Measurements from ENCODE around the gene STX8.
A peak's percentile ranks its signal among the peaks of the same experiment; 100 is the strongest.

The STX8 gene

DNA sequence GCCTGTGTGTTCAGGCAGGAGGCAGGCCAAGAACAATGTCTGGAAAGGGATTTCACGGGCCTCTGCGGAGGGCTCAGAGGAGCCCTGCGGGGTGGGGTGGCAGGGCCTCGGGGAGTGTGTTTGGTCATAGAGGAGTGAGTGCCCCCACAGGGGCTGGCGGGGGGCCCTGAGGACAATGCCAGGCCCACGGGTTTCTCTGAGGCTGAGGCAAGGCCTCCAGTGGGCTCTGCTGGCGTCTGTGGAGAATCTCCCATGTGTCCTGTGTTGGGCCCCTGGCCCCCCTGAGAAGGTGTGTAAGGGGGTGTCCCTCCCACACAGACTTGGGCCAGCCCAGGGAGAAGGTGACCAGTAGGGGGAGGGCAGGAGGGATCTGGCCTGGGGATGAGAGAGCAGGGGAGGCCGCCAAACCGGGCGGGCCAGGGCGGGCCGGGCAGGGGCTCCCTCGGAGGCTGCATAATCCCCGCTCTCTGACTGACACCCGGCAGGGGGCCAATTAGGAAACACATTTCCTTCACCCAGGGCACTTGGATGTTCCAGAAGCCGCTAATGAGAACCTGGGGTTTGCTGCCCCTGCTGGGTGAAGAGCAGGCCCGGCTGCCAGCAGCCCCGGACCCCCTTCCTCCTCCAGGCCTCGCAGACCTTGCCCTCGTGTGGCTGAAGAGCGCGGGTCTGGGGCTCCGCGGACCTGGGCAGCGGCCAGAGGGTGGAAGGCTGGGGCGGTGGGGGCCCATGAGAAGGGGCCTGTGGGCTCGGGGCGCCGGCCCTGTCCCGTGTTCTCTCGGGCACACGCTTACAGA lies 350.1 kb downstream of the STX8 start:
- Histone ChIP-seq H3K4me1 (ENCODE audit: control insufficient read depth, insufficient read depth, low read length) (peaks cover 18% of the 10 kb centered on the region), H3K9ac (ENCODE audit: low read length) (no peak overlapping the region), H3K9me3 (ENCODE audit: control insufficient read depth, insufficient read depth, low read depth, low read length) (no peaks in the 10 kb centered on the region), H3K27me3 (ENCODE audit: control insufficient read depth, insufficient read depth, low read length) (peaks cover 8% of the 10 kb centered on the region; the same call in 1 of the 2 replicates), H3K27ac (ENCODE audit: low read depth, low read length) (no peak overlapping the region), H3K36me3 (ENCODE audit: control insufficient read depth, insufficient read depth, low read length) (no peaks in the 10 kb centered on the region), H3K4me3 (ENCODE audit: low read depth, low read length) (no peak overlapping the region)

GRCh38 chr17:9224485-9224884 lies 351.1 kb downstream of the STX8 start:
- H3K9me3 ChIP-seq (ENCODE audit: control insufficient read depth, insufficient read depth, low read depth, low read length) = no peaks in the 10 kb centered on the region
- no peaks in the 10 kb centered on the region for H3K36me3 ChIP-seq (ENCODE audit: control insufficient read depth, insufficient read depth, low read length)
- H3K27ac ChIP-seq (ENCODE audit: low read depth, low read length) = no peak overlapping the region
- peaks cover 28% of the 10 kb centered on the region for H3K4me1 ChIP-seq (ENCODE audit: control insufficient read depth, insufficient read depth, low read length)
- peaks cover 5% of the 10 kb centered on the region; the same call in 1 of the 2 replicates for H3K27me3 ChIP-seq (ENCODE audit: control insufficient read depth, insufficient read depth, low read length)
- H3K9ac ChIP-seq (ENCODE audit: low read length) = no peak overlapping the region
- H3K4me3 ChIP-seq (ENCODE audit: low read depth, low read length) = no peak overlapping the region

DNA sequence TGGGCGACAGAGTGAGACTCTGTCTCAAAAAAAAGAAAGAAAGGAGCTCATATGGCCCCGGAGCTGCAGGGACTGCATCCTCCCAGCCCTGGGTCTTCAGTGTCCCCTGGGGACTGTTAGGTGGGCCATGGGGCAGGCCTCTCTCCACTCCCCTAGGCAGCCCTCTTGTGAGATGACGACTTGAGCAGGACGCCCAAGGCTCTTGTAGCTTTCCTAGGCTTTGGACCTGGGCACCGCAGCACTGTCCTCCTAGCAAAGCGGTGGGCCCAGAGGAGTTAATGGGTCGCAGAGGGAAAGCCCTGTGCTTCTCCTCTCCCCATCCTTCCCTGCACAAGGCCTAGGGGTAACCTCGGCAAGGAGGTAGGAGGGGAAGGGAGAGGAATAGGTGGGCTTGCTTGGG lies 352.1 kb downstream of the STX8 start:
- no peak overlapping the region for H3K27ac ChIP-seq (ENCODE audit: low read depth, low read length)
- no peaks in the 10 kb centered on the region for H3K9me3 ChIP-seq (ENCODE audit: control insufficient read depth, insufficient read depth, low read depth, low read length)
- no peak overlapping the region for H3K9ac ChIP-seq (ENCODE audit: low read length)
- H3K27me3 ChIP-seq (ENCODE audit: control insufficient read depth, insufficient read depth, low read length) = peaks cover 4% of the 10 kb centered on the region; the same call in 1 of the 2 replicates
- peaks cover 30% of the 10 kb centered on the region for H3K4me1 ChIP-seq (ENCODE audit: control insufficient read depth, insufficient read depth, low read length)
- no peaks in the 10 kb centered on the region for H3K36me3 ChIP-seq (ENCODE audit: control insufficient read depth, insufficient read depth, low read length)
- H3K4me3 ChIP-seq (ENCODE audit: low read depth, low read length) = no peak overlapping the region

DNA sequence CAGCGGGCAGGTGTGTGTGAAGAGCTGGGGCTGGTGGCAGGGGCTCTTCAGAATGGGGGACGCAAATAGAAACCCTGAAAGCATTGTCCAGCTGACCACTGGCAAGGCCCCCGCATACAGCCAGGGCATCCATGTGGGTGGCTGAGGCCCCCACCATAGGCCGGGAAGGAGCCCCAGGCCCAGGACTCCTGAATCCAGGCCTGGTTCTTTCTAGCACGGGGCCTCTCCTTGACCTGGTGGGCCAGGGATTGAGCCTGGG lies 353.8 kb downstream of the STX8 start:
- Histone ChIP-seq H3K9ac (ENCODE audit: low read length) (no peak overlapping the region), H3K27ac (ENCODE audit: low read depth, low read length) (no peak overlapping the region), H3K9me3 (ENCODE audit: control insufficient read depth, insufficient read depth, low read depth, low read length) (no peaks in the 10 kb centered on the region), H3K4me3 (ENCODE audit: low read depth, low read length) (no peak overlapping the region), H3K4me1 (ENCODE audit: control insufficient read depth, insufficient read depth, low read length) (peaks cover 37% of the 10 kb centered on the region), H3K36me3 (ENCODE audit: control insufficient read depth, insufficient read depth, low read length) (no peaks in the 10 kb centered on the region), H3K27me3 (ENCODE audit: control insufficient read depth, insufficient read depth, low read length) (no peaks in the 10 kb centered on the region; the same call in 1 of the 2 replicates)

DNA sequence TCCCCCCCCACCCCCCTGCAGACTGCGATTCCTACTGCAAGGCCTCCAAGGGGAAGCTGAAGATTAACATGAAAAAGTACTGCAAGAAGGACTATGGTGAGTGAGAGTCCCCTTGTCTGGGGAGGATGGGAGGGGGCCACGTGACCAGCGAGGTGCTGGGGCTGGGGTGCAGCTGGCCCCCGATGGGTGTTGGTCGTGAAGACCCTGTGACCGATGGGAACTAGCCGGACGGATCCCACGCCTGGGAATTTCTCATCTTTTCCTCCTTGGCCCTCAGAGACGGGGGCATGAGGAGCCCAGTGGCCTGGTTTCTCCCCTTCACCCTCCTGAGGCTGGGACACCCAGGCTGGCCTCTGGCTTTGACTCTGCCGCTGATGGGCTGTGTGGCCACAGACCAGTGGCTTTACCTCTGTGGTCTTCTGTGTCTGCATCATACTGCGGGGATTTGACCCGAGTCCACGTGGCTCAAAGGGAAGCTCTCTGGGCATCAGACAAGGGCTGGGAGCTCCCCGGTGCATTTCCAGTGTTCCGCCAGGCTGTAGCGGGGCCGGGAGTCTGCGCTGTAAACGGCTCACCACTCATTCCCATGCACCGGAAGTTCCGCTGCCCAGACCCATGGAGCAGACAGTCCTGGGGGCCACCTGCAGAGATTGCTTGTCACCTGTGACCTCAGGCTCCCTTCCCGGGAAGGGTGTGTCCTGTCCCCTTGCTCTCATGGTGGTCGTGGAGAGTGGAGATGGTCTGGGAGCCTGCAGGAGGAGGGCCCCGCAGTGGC lies 354.3 kb downstream of the STX8 start:
- H3K4me1 ChIP-seq (ENCODE audit: control insufficient read depth, insufficient read depth, low read length) = peaks cover 35% of the 10 kb centered on the region
- H3K4me3 ChIP-seq (ENCODE audit: low read depth, low read length) = no peak overlapping the region
- H3K9ac ChIP-seq (ENCODE audit: low read length) = peak overlapping the region; percentile 17
- H3K36me3 ChIP-seq (ENCODE audit: control insufficient read depth, insufficient read depth, low read length) = no peaks in the 10 kb centered on the region
- H3K9me3 ChIP-seq (ENCODE audit: control insufficient read depth, insufficient read depth, low read depth, low read length) = peaks cover 3% of the 10 kb centered on the region; the same call in 1 of the 2 replicates
- H3K27me3 ChIP-seq (ENCODE audit: control insufficient read depth, insufficient read depth, low read length) = no peaks in the 10 kb centered on the region; the same call in 1 of the 2 replicates
- no peak overlapping the region for H3K27ac ChIP-seq (ENCODE audit: low read depth, low read length)

- no peak overlapping the region for H3K9ac ChIP-seq (ENCODE audit: low read length)
- H3K36me3 ChIP-seq (ENCODE audit: control insufficient read depth, insufficient read depth, low read length) = no peaks in the 10 kb centered on the region
- H3K27me3 ChIP-seq (ENCODE audit: control insufficient read depth, insufficient read depth, low read length) = no peaks in the 10 kb centered on the region; the same call in 1 of the 2 replicates
- H3K4me3 ChIP-seq (ENCODE audit: low read depth, low read length) = no peak overlapping the region
- peaks cover 35% of the 10 kb centered on the region for H3K4me1 ChIP-seq (ENCODE audit: control insufficient read depth, insufficient read depth, low read length)
- peaks cover 9% of the 10 kb centered on the region for H3K9me3 ChIP-seq (ENCODE audit: control insufficient read depth, insufficient read depth, low read depth, low read length)
- no peak overlapping the region for H3K27ac ChIP-seq (ENCODE audit: low read depth, low read length)
Measured at GRCh38 chr17:9220398-9221146, 355.0 kb downstream of the STX8 start.

DNA sequence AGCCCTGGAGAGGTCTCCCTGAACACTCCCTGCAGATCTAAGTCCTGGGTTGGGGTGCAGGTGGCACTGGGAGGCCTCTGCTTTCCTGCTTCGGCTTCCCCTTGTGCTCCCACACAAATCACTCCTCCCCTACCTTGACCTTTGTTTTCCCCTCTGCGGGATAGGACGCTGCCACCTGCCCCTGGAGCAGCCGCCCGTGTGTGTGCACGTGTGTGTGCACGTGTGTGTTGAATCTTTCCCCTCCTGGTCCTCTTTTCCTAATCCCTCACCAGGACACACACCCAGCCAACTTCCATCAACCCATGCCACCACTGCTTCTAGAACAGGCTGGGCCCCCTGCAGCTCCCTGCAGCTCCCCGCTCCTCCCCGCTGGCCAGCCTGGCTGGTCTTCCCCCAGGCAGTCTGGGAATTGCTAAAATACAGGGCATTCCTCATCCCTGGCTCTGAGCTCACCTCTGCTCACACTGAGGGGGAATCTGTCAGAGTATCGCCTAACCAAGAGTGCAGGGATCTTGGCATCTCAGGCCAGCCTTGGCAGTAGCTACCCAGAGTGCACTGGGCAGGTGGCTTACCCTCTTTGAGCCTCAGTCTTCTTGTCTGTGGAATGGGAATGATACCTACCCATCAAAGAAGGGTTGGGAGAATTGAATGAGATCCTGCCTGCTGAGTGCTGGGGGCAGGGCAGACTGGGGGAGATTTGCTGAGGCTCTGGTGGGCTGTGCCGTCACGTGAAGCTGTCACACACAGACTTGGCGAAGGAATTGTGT lies 355.8 kb downstream of the STX8 start:
- no peak overlapping the region for H3K9ac ChIP-seq (ENCODE audit: low read length)
- H3K4me1 ChIP-seq (ENCODE audit: control insufficient read depth, insufficient read depth, low read length) = peaks cover 30% of the 10 kb centered on the region
- H3K9me3 ChIP-seq (ENCODE audit: control insufficient read depth, insufficient read depth, low read depth, low read length) = peaks cover 13% of the 10 kb centered on the region
- H3K27me3 ChIP-seq (ENCODE audit: control insufficient read depth, insufficient read depth, low read length) = no peaks in the 10 kb centered on the region
- no peak overlapping the region for H3K27ac ChIP-seq (ENCODE audit: low read depth, low read length)
- no peak overlapping the region for H3K4me3 ChIP-seq (ENCODE audit: low read depth, low read length)
- no peaks in the 10 kb centered on the region for H3K36me3 ChIP-seq (ENCODE audit: control insufficient read depth, insufficient read depth, low read length)

DNA sequence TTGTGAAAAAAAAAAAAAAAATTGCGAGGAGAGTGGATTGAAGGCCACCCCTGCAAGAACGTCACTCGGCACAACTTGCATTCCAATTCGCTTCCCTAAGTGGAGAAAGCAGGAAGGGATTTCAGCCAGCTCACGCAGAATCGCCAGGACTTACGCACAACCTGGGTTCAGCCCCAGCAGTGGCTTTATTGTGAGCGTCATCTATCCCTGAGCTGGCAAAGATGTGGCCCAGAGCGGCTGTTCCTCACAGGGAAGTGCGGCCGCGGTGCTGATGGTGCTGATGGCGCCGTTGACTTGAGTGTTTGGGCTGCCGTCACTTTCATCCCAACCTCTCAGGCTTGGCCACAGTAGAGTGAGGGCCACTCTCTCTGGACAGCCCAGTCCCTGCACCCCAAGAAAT lies 356.7 kb downstream of the STX8 start:
- no peaks in the 10 kb centered on the region for H3K36me3 ChIP-seq (ENCODE audit: control insufficient read depth, insufficient read depth, low read length)
- no peak overlapping the region for H3K27ac ChIP-seq (ENCODE audit: low read depth, low read length)
- H3K4me3 ChIP-seq (ENCODE audit: low read depth, low read length) = no peak overlapping the region
- no peak overlapping the region for H3K9ac ChIP-seq (ENCODE audit: low read length)
- peaks cover 13% of the 10 kb centered on the region for H3K9me3 ChIP-seq (ENCODE audit: control insufficient read depth, insufficient read depth, low read depth, low read length)
- H3K4me1 ChIP-seq (ENCODE audit: control insufficient read depth, insufficient read depth, low read length) = peaks cover 30% of the 10 kb centered on the region
- no peaks in the 10 kb centered on the region for H3K27me3 ChIP-seq (ENCODE audit: control insufficient read depth, insufficient read depth, low read length)

DNA sequence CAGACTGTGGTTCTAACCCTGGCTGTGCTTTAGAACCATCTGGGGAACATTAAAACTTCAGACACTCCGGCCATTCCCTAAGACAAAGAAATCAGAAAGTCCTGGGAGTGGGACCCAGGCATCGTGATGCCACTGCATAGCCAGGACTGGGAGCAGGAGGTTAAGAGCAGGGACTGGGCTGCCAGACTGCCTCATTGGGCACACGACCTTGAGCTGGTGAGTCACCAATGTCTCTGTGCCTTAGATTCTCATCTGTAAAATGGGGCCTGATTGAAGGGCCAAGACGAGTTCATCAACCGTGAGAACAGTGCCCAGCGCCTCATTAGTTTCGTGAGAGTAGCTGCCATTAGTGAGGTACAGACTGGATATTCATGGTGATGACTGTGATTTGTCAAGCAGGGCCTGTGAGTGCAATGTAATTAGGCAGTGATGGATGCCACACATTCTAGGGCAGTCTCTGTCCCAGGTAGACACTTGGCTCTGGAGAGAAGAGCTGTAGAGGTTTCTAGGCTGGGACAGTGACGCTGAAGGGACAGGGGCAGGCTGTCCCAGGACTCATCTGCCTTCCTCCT lies 357.5 kb downstream of the STX8 start:
- Histone ChIP-seq H3K27me3 (ENCODE audit: control insufficient read depth, insufficient read depth, low read length) (no peaks in the 10 kb centered on the region), H3K9ac (ENCODE audit: low read length) (no peak overlapping the region), H3K36me3 (ENCODE audit: control insufficient read depth, insufficient read depth, low read length) (no peaks in the 10 kb centered on the region), H3K4me3 (ENCODE audit: low read depth, low read length) (no peak overlapping the region), H3K9me3 (ENCODE audit: control insufficient read depth, insufficient read depth, low read depth, low read length) (peaks cover 13% of the 10 kb centered on the region), H3K27ac (ENCODE audit: low read depth, low read length) (no peak overlapping the region), H3K4me1 (ENCODE audit: control insufficient read depth, insufficient read depth, low read length) (peaks cover 30% of the 10 kb centered on the region)

All from HUES6 (cell line).